ENCODE data around the gene FARSB. TPM values are rescaled to one million over a fixed set of nuclear protein-coding genes. Genes with fewer than 3 reads are reported as not detected.

Gene FARSB
- total RNA-seq, 6 experiments from 2014 or later: 6.2 to 14.2 (median 9.0) TPM

- no peak overlapping the region for H3K4me3 ChIP-seq
- TF ChIP-seq CTCF (IDR thresholded peaks at IDR 0.05) (peak; percentile 45 to 57 (median 54)), POLR2A (IDR thresholded peaks at IDR 0.05) (no peak)
- H3K27me3 ChIP-seq: no peaks in the 10 kb centered on the region
- ATAC-seq (peak; percentile 63 to 76 (median 72)), DNase-seq (no peak)
- H3K4me1 ChIP-seq: no peaks in the 10 kb centered on the region
- WGBS (ENCODE audit: insufficient coverage, low coverage, low lambda C conversion rate, missing lambda C conversion rate): 49% methylated on average over 6 of the region's 6 CpGs
- intact Hi-C loops (cut with DNase I): no loop called here
- no peaks in the 10 kb centered on the region for H3K36me3 ChIP-seq
- H3K9me3 ChIP-seq: no peaks in the 10 kb centered on the region
- H3K27ac ChIP-seq: no peak overlapping the region
Measured at GRCh38 chr2:222561817-222562645, 93.9 kb downstream of the FARSB start.

GRCh38 chr2:222561151-222561550 is 94.7 kb downstream of the FARSB start:
- no peaks in the 10 kb centered on the region for H3K4me1 ChIP-seq
- no peak overlapping the region for H3K4me3 ChIP-seq
- H3K36me3 ChIP-seq: no peaks in the 10 kb centered on the region
- H3K9me3 ChIP-seq: no peaks in the 10 kb centered on the region
- intact Hi-C loops (cut with DNase I): no loop called here
- H3K27ac ChIP-seq: no peak overlapping the region
- 91% methylated on average over 3 of the region's 4 CpGs for WGBS (ENCODE audit: insufficient coverage, low coverage, low lambda C conversion rate, missing lambda C conversion rate)
- TF ChIP-seq CTCF (IDR thresholded peaks at IDR 0.05) (no peak), POLR2A (IDR thresholded peaks at IDR 0.05) (no peak)
- ATAC-seq: no peak
- H3K27me3 ChIP-seq: no peaks in the 10 kb centered on the region
- DNase-seq: no peak

- Histone ChIP-seq H3K4me1 (peaks cover 0 to 2% (median 0%) of the 10 kb centered on the region in 4 donors), H3K9me3 (no peaks in the 10 kb centered on the region), H3K27ac (no peak overlapping the region), H3K27me3 (no peaks in the 10 kb centered on the region), H3K36me3 (no peaks in the 10 kb centered on the region), H3K4me3 (no peak overlapping the region)
- ATAC-seq (no peak), DNase-seq (no peak)
- TF ChIP-seq POLR2A (IDR thresholded peaks at IDR 0.05): no peak
- TF ChIP-seq CTCF (IDR thresholded peaks at IDR 0.05): no peak
- intact Hi-C loops (cut with DNase I): no loop called here
- WGBS (ENCODE audit: insufficient coverage, low coverage, low lambda C conversion rate, missing lambda C conversion rate): 40% methylated on average over 7 of the region's 7 CpGs
Measured at GRCh38 chr2:222554517-222554916, 101.4 kb downstream of the FARSB start.

GRCh38 chr2:222548992-222549391 is 106.9 kb downstream of the FARSB start:
- Histone ChIP-seq H3K4me1 (peaks cover 0 to 3% (median under 1%) of the 10 kb centered on the region in 4 donors), H3K27ac (no peak overlapping the region), H3K36me3 (no peaks in the 10 kb centered on the region), H3K9me3 (no peaks in the 10 kb centered on the region), H3K4me3 (no peak overlapping the region), H3K27me3 (no peaks in the 10 kb centered on the region)
- intact Hi-C loops (cut with DNase I): no loop called here
- DNase-seq (no peak), ATAC-seq (no peak)
- 63% methylated on average over 3 of the region's 3 CpGs for WGBS (ENCODE audit: insufficient coverage, low coverage, low lambda C conversion rate, missing lambda C conversion rate)
- no peak for TF ChIP-seq POLR2A (IDR thresholded peaks at IDR 0.05)
- no peak for TF ChIP-seq CTCF (IDR thresholded peaks at IDR 0.05)
